Skin of body (tissue), 2 donors: Measurements from ENCODE around the gene MTERF1. TPM values are rescaled to one million over a fixed set of nuclear protein-coding genes. Genes with fewer than 3 reads are reported as not detected.

ENCODE experiments used
- DNase-seq: peaks from one replicate; lab custom pipeline; 2025; lab: John Stamatoyannopoulos, UW
- total RNA-seq: library from RNA; depleted of rRNA; stranded (reverse); fragments of >200 nt; gene quantifications from one replicate; pipeline ENCODE4 v1.2.3, GENCODE V29; 2014

MTERF1 gene
- total RNA-seq, 1 donor from 2014 or later, result 8.9 TPM

GRCh38 chr7:91835826-91836368, 44.6 kb downstream of the MTERF1 start:
- no peak for DNase-seq

- no peak for DNase-seq
These were observed 45.2 kb downstream of the MTERF1 start for GRCh38 chr7:91835091-91835825.

GRCh38 chr7:91832493-91833045, 47.9 kb downstream of the MTERF1 start:
- no peak for DNase-seq

GRCh38 chr7:91827169-91827568, 53.3 kb downstream of the MTERF1 start:
- DNase-seq, result no peak

GRCh38 chr7:91826377-91826776, 54.1 kb downstream of the MTERF1 start:
- no peak for DNase-seq

GRCh38 chr7:91824201-91824600, 56.3 kb downstream of the MTERF1 start:
- DNase-seq, result no peak

Other genes starting within 250 kb of the MTERF1 start
- 101 TPM for gene AKAP9, start 60.2 kb upstream of the MTERF1 start, total RNA-seq